GM12875 (cell line): ENCODE results near the gene LONP2.

Experiments used
- H3K4me3 ChIP-seq: one replicate; pipeline ENCODE4 v1.5.1; 2011; ENCODE audit warnings: low read depth, low read length, control low read depth
- TF ChIP-seq, protein P1 (sequence below): IDR thresholded peaks from 2 replicates; pipeline ENCODE4 v1.5.1; 2011; ENCODE audit warnings: low read depth, mild to moderate bottlenecking, control low read depth, inconsistent platforms, low read length, moderate library complexity, borderline replicate concordance; ENCODE audit not compliant: insufficient read depth

LONP2 gene

DNA sequence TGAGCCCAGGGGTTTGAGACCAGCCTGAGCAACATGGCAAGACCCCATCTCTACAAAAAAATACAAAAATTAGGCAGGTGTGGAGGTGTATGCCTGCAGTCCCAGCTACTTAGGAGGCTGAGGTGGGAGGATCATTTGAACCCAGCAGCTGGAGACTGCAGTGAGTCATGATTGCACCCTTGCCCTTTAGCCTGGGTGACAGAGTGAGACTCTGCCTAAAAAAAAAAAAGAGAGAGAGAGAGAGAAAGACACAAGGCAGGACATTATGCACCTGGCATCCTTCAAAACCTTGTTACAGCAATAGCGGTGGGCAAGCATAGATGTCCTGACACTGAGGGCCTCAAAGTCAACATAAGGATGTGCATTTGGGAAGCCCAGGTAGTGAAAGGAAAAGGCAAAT lies 161.1 kb downstream of the LONP2 start:
- no peak overlapping the region for H3K4me3 ChIP-seq
- TF ChIP-seq, protein P1, sequence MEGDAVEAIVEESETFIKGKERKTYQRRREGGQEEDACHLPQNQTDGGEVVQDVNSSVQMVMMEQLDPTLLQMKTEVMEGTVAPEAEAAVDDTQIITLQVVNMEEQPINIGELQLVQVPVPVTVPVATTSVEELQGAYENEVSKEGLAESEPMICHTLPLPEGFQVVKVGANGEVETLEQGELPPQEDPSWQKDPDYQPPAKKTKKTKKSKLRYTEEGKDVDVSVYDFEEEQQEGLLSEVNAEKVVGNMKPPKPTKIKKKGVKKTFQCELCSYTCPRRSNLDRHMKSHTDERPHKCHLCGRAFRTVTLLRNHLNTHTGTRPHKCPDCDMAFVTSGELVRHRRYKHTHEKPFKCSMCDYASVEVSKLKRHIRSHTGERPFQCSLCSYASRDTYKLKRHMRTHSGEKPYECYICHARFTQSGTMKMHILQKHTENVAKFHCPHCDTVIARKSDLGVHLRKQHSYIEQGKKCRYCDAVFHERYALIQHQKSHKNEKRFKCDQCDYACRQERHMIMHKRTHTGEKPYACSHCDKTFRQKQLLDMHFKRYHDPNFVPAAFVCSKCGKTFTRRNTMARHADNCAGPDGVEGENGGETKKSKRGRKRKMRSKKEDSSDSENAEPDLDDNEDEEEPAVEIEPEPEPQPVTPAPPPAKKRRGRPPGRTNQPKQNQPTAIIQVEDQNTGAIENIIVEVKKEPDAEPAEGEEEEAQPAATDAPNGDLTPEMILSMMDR = no peak

DNA sequence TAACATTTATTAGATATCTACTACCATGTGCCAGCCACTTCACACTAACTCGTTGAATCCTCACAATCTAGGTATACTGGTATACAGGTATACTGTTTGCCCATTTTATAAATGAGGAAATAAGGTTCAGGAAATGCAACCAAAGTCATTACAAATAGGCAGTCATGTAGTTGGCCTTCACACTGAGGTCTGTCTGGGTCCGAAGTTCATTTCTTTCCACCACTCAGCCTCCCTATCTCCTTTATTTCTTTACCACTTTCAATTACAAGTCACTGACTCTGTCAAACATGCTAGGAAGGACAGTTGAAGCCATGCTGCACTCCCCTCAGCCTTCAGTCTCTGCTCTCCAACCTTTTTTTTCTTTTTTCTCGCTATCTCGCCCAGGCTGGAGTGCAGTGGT lies 161.8 kb downstream of the LONP2 start:
- TF ChIP-seq, protein P1 = no peak

More for the DNA sequence above, 161.8 kb downstream of the LONP2 start:
- H3K4me3 ChIP-seq = no peak overlapping the region
